Bronchial epithelial cell (primary cell): ENCODE data around the gene SNRNP200. TPM values are rescaled to one million over a fixed set of nuclear protein-coding genes. Genes with fewer than 3 reads are reported as not detected.

Experiments used
- DNase-seq: peaks from one replicate; pipeline ENCODE4 v3.0.0-alpha.2; 2010; ENCODE audit warnings: low read depth
- FAIRE-seq: peaks from 2 replicates; lab custom pipeline; 2011; peaks lifted over from hg19 to GRCh38; lab: Jason Lieb, UNC
- H3K27me3 ChIP-seq: 2 replicates; pipeline ENCODE4 v1.5.1; 2011; ENCODE audit warnings: low read length; ENCODE audit not compliant: control insufficient read depth, insufficient read depth
- H3K36me3 ChIP-seq: 2 replicates; pipeline ENCODE4 v1.5.1; 2011; ENCODE audit warnings: low read length; ENCODE audit not compliant: control insufficient read depth, insufficient read depth
- H3K4me3 ChIP-seq: 2 replicates; pipeline ENCODE4 v1.5.1; 2011; ENCODE audit warnings: mild to moderate bottlenecking, low read depth, low read length, control low read depth
- CTCF ChIP-seq: IDR thresholded peaks from 2 replicates; pipeline ENCODE4 v1.5.1; 2011; ENCODE audit warnings: mild to moderate bottlenecking, moderate library complexity, low read length, control low read depth, inconsistent platforms; ENCODE audit not compliant: insufficient read depth, severe bottlenecking
- total RNA-seq: library from RNA; depleted of rRNA; stranded (reverse); fragments of >200 nt; gene quantifications from 2 replicates; pipeline ENCODE4 v1.2.1, GENCODE V29; 2014

SNRNP200 gene
- total RNA-seq = 32.6 and 35.8 TPM in 2 replicates

DNA sequence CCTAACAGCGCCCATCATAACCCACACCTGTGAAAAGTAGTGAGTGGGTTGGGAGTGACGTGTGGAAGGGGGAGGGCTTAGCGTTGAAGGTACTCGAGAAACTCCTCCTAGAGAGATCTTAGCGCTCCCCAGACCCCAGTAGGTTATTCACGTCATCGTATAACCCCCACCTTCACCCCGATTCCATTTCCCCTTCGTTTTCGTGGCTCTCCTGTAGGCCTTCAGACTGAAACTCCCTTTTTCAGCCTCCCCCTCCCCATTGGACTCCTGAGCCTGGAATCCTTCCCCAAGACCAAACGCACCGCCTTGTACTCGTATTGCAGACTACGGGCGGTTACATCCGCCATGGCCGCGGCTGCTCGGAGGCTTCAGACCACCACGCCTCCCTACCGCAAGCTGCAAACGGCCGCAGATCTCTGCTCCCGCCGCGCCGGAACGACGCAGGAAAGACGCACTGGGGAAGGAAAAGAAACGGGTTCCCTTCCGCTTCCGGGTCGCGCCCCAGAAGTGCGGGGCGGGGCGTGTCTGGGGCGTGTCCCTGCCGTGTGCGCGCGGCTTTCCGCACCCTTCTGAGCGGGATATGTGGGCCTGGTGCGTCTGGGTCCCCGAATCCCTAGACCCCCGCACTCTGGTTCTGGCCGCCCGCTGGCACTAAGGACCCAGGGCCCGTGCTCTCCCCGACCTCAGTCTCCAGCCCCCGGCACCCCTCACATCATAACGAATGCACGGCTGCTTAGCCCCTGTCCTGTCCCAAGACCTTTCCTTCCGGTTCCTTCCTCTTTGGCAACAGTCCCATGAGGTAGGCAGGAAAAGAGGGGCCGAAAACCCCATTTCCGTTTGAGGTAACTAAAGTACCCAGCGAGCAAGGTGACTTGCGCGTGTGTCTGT is at the start of gene SNRNP200:
Gene SNRNP200, minus strand, starts transcription at position 456 of the 888 bp plus-strand sequence. Its CDS starts 109 bp downstream, at position 347.
- TF ChIP-seq CTCF = no peak
- DNase-seq (peak; percentile 65), FAIRE-seq (no peak)
- Histone ChIP-seq H3K27me3 (no peaks in the 10 kb centered on the region), H3K4me3 (peak within 1 kb of the TSS; percentile 95), H3K36me3 (peaks cover 10% of the 10 kb centered on the region)

DNA sequence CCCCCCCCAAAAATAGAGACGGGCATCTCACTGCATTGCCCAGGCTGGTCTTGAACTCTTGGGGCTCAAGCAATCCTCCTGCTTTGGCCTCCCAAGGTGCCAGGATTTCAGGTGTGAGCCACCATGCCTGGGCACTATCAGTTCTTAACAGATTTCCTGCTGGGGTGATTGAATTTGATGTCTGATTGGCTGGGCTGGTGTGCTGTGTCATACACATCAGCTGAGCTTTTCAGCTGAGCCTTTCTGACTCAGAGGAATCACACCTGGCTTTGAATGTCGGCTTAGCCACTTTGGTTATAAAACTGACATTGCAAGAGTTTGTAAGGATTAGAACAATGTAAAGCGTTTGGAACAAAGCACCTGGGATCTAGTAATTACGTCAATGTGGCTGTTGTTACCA is 49.1 kb upstream of the SNRNP200 start:
- Histone ChIP-seq H3K36me3 (peaks cover 5% of the 10 kb centered on the region), H3K4me3 (no peak overlapping the region), H3K27me3 (no peaks in the 10 kb centered on the region)
- FAIRE-seq (no peak), DNase-seq (peak; percentile 27)
- no peak for TF ChIP-seq CTCF

GRCh38 chr2:96353606-96354101 is 48.3 kb upstream of the SNRNP200 start:
- no peak for TF ChIP-seq CTCF
- H3K4me3 ChIP-seq = no peak overlapping the region
- H3K36me3 ChIP-seq = peaks cover 3% of the 10 kb centered on the region
- H3K27me3 ChIP-seq = no peaks in the 10 kb centered on the region
- FAIRE-seq = no peak
- no peak for DNase-seq

GRCh38 chr2:96353032-96353561 is 47.8 kb upstream of the SNRNP200 start:
- Histone ChIP-seq H3K4me3 (no peak overlapping the region), H3K27me3 (no peaks in the 10 kb centered on the region), H3K36me3 (peaks cover 3% of the 10 kb centered on the region)
- no peak for DNase-seq
- TF ChIP-seq CTCF = no peak
- FAIRE-seq = no peak

DNA sequence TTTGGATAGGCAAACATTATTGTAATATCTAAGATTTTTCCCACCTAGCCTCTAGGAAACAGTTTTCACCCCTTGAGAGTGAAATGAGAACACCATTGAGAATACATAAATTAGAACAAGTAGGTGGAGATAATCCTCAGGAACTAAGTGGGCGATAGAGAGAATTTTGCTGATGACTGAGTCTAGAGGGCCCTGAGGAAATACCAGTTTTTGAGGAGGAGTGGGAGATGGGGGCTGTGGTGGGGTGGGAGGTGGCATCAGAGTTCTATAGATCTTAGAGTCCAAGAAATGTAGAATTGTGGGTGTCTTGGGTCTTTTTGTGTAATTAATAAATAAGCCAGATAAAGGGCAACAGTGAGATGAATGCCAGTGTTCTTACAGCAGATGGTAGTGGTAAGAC is 42.0 kb upstream of the SNRNP200 start:
- H3K4me3 ChIP-seq = no peak overlapping the region
- peaks cover 3% of the 10 kb centered on the region for H3K36me3 ChIP-seq
- H3K27me3 ChIP-seq = no peaks in the 10 kb centered on the region
- no peak for TF ChIP-seq CTCF
- DNase-seq (no peak), FAIRE-seq (no peak)
